Gastrocnemius medialis (tissue), 4 donors: ENCODE measurements around the gene RHEB. TPM values are rescaled to one million over a fixed set of nuclear protein-coding genes. Genes with fewer than 3 reads are reported as not detected.
A peak's percentile ranks its signal among the peaks of the same experiment; 100 is the strongest.

Source experiments
- ATAC-seq, 2 donors: fragments of 150-250 bp; one replicate each; pipeline ENCODE4 v1.9.1; 2016
- DNase-seq, 2 donors: peaks; one replicate each; pipeline ENCODE4 v3.0.0-alpha.2; 2019
- H3K27ac ChIP-seq, 4 donors: fragments of 200-600 bp; sonication (generic); 1 replicate in 1 of 4; 2 replicates in 3 of 4; pipeline ENCODE4 v1.5.1; 2016 to 2018; ENCODE audit warnings: mild to moderate bottlenecking in 2 of 4, moderate library complexity in 1 of 4
- H3K27me3 ChIP-seq, 3 donors: fragments of 200-600 bp; sonication (generic) in 2 of 3; 1 replicate in 1 of 3; 2 replicates in 2 of 3; pipeline versions ENCODE4 v1.5.1 to v1.6.0; 2016 to 2019; ENCODE audit warnings: mild to moderate bottlenecking in 1 of 3, moderate library complexity in 1 of 3
- H3K36me3 ChIP-seq, 2 donors: fragments of 200-600 bp; sonication (generic) in 1 of 2; one replicate each; pipeline ENCODE4 v1.5.1; 2017 to 2018
- H3K4me1 ChIP-seq, 2 donors: fragments of 200-600 bp; sonication (generic) in 1 of 2; one replicate each; pipeline ENCODE4 v1.5.1; 2016 to 2017; ENCODE audit warnings: mild to moderate bottlenecking in 2 of 2
- H3K4me3 ChIP-seq, 4 donors: fragments of 200-600 bp; sonication (generic) in 3 of 4; 1 replicate in 1 of 4; 2 replicates in 3 of 4; pipeline ENCODE4 v1.5.1; 2016 to 2019; ENCODE audit warnings: mild to moderate bottlenecking in 2 of 4
- H3K9me3 ChIP-seq, 3 donors: fragments of 200-600 bp; sonication (generic) in 2 of 3; 1 replicate in 1 of 3; 2 replicates in 2 of 3; pipeline ENCODE4 v1.5.1; 2016 to 2019
- POLR2A ChIP-seq, 2 donors: fragments of 450-650 bp; IDR thresholded peaks; one replicate each; pipeline ENCODE4 v1.6.1; 2017; ENCODE audit warnings: antibody characterized with exemption in 2 of 2, mild to moderate bottlenecking in 2 of 2, moderate library complexity in 2 of 2
- in situ Hi-C, 4 donors: fragments of 200-750 bp; cut with MboI; loops; one replicate each; pipeline versions ENCODE4 v1.15.0 to v1.8.0; 2017; ENCODE audit warnings: low sequenced_read_pairs in 4 of 4
- intact Hi-C: fragments of 100-400 bp; cut with DNase I; formaldehyde crosslinking; loops from one replicate; pipeline ENCODE4 v1.15.1; 2023; ENCODE audit warnings: low total_unique reads
- total RNA-seq, 4 donors: library from RNA; depleted of rRNA; stranded (reverse); fragments of >200 nt; gene quantifications; one replicate each; pipeline versions ENCODE4 v1.1.0 to v1.2.3, GENCODE V29; 2016
- TF ChIP-seq, protein P1 (sequence below), 5 experiments: fragments of 450-650 bp in 3 of 5; fragments of 200-600 bp in 2 of 5; sonication (generic) in 2 of 5; IDR thresholded peaks in 4 of 5; conservative IDR thresholded peaks in 1 of 5; 1 replicate in 4 of 5; 2 replicates in 1 of 5; pipeline ENCODE4 v1.5.1; 2016 to 2019; ENCODE audit warnings: antibody characterized with exemption in 5 of 5, mild to moderate bottlenecking in 3 of 5, moderate library complexity in 3 of 5

Gene RHEB
- total RNA-seq, 4 donors from 2014 or later, result 93.2 to 159 (median 124) TPM

DNA sequence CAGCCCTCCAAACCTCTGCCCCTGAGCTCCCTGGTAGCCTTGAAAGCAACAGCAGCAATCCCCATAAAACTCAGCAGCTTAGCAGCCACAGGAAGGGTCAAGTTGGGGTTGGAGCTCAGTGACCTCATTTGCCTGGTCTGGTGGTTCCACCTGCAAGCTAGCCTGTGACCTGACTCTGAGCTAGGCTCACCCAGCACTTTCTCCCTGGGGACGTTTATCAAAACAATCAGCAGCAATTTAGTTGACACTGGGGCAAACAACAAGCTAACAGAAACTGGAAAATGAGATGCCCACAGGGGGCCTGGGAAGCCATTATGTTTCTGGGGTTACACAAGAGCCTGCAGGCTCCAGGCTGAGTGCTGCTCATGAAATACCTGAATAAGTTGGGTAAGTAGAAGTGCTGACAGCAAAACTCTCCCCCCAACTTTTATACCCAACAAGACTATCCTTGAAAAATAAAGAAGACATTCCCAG is 57.4 kb downstream of the RHEB start:
- DNase-seq, result no peak
- no peaks in the 10 kb centered on the region for H3K27me3 ChIP-seq
- no peak overlapping the region for H3K4me3 ChIP-seq
- peak overlapping the region in 2 of 4 donors; percentile 92 for H3K27ac ChIP-seq
- H3K36me3 ChIP-seq, result peaks cover 0 to 28% of the 10 kb centered on the region in 2 donors
- in situ Hi-C loops, result loop anchor here in 2 of 4 donors (10.0 to 25.0 kb wide), 2 partner anchors 52 to 275 kb away; partner anchors contain the start of gene RHEB (in 1 of the 2)
- intact Hi-C loops, result loop anchor here (5.0 kb wide), 1 partner anchor 245 kb away; no protein-coding TSS in a partner anchor
- TF ChIP-seq POLR2A (IDR thresholded peaks at IDR 0.05), result no peak
- TF ChIP-seq, protein P1, sequence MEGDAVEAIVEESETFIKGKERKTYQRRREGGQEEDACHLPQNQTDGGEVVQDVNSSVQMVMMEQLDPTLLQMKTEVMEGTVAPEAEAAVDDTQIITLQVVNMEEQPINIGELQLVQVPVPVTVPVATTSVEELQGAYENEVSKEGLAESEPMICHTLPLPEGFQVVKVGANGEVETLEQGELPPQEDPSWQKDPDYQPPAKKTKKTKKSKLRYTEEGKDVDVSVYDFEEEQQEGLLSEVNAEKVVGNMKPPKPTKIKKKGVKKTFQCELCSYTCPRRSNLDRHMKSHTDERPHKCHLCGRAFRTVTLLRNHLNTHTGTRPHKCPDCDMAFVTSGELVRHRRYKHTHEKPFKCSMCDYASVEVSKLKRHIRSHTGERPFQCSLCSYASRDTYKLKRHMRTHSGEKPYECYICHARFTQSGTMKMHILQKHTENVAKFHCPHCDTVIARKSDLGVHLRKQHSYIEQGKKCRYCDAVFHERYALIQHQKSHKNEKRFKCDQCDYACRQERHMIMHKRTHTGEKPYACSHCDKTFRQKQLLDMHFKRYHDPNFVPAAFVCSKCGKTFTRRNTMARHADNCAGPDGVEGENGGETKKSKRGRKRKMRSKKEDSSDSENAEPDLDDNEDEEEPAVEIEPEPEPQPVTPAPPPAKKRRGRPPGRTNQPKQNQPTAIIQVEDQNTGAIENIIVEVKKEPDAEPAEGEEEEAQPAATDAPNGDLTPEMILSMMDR (IDR thresholded peaks at IDR 0.05 in 4 of 5, conservative IDR thresholded peaks at IDR 0.05 in 1 of 5), result no peak
- ATAC-seq, result no peak
- H3K4me1 ChIP-seq, result peaks cover 23 to 46% of the 10 kb centered on the region in 2 donors
- peaks cover 0 to 4% (median 0%) of the 10 kb centered on the region in 3 donors for H3K9me3 ChIP-seq

DNA sequence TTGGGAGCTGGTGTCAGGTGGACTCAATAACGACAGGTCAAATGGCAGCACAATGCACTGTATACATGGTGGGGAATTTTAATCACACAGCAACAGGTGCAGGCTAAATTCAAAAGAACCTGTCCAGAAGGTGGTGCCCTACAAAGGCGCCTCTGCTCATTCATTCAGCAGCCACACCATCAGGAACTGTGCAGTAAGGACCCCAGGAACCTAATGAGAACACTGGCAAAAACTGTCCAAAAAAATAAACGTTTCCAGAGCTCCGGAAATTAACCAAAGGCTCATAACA is 57.8 kb downstream of the RHEB start:
- Histone ChIP-seq H3K4me1 (peaks cover 23 to 46% of the 10 kb centered on the region in 2 donors), H3K4me3 (no peak overlapping the region), H3K27ac (peak overlapping the region; percentile 91 to 94 (median 92)), H3K9me3 (peaks cover 0 to 4% (median 0%) of the 10 kb centered on the region in 3 donors), H3K27me3 (no peaks in the 10 kb centered on the region), H3K36me3 (peaks cover 0 to 23% of the 10 kb centered on the region in 2 donors)
- intact Hi-C loops, result loop anchor here (2.0 to 5.0 kb wide), 2 partner anchors 43 to 245 kb away; no protein-coding TSS in a partner anchor
- TF ChIP-seq POLR2A (IDR thresholded peaks at IDR 0.05), result no peak
- TF ChIP-seq, protein P1 (IDR thresholded peaks at IDR 0.05 in 4 of 5, conservative IDR thresholded peaks at IDR 0.05 in 1 of 5), result peak in 1 of 5 experiments; percentile 8
- no peak for DNase-seq
- in situ Hi-C loops, result loop anchor here in 2 of 4 donors (10.0 to 25.0 kb wide), 2 partner anchors 53 to 275 kb away; partner anchors contain the start of gene RHEB (in 1 of the 2)
- ATAC-seq, result no peak

DNA sequence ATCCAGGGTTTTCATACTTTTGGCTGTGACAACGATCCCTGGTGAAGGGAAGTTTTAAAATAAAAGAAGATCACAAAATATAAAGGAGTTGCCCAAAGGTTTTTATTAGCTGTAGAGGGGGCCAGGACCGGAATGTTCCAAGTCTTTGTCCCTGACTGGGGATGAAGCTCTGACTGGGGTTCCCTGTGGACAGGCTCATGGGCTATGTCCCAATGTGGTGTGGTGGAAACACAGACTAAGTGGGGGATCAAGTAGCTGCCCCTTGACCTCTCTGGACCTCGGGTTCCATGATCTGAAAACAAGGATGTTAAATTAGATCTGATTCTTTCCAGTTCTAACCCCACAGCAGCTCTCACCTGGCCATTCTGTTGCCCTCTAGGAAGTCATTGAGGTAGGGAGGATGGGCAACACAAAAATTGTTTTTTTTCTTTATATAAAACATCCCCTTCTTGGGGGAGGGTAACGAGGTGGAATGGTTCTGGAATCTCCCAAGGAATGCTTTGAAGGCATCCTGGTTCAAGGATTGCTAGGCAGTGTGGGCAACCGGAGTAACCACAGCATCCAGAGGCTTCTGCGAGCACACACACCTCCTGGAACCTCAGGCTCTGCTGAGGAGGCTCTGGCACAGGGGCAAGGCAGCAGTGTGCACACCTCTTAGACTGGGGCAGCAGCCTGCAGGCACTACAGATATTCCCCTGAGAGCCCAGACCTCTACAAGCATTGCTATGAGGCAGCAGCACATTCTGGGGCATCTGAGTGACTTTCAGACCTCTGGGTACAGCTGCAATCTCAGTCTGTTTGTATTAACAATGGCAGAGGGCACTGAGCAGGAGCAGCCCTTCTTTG is 58.4 kb downstream of the RHEB start:
- in situ Hi-C loops (loop anchor here in 2 of 4 donors (10.0 to 25.0 kb wide), 2 partner anchors 53 to 276 kb away; partner anchors contain the start of gene RHEB (in 1 of the 2)), intact Hi-C loops (loop anchor here (2.0 to 5.0 kb wide), 2 partner anchors 43 to 246 kb away; no protein-coding TSS in a partner anchor)
- Histone ChIP-seq H3K4me1 (peaks cover 23 to 46% of the 10 kb centered on the region in 2 donors), H3K36me3 (peaks cover 0 to 19% of the 10 kb centered on the region in 2 donors), H3K27ac (peak overlapping the region; percentile 91 to 94 (median 92)), H3K27me3 (no peaks in the 10 kb centered on the region), H3K4me3 (no peak overlapping the region), H3K9me3 (peaks cover 0 to 4% (median 0%) of the 10 kb centered on the region in 3 donors)
- ATAC-seq (no peak), DNase-seq (no peak)
- TF ChIP-seq, protein P1 (IDR thresholded peaks at IDR 0.05 in 4 of 5, conservative IDR thresholded peaks at IDR 0.05 in 1 of 5), result no peak
- TF ChIP-seq POLR2A (IDR thresholded peaks at IDR 0.05), result no peak

DNA sequence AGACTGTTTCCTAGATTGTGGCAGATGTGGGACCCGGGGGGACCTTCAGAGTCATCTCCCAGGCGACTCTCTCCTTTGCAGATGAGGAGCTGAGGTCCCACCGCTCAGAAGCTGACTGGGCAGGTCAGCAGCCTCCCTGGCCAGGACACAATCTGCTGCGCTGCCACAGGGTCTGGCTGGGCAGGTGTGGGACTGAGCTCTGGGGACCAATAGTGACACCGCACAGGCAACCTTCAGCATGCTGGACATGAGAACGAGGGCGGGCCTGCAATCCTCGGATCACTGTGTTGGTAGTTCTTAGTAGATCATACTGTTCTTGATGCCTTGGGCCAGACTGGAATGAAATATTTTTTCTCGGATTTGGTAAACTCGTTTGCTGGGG is 59.2 kb downstream of the RHEB start:
- intact Hi-C loops (loop anchor here (1.0 to 5.0 kb wide), 3 partner anchors 44 to 247 kb away; no protein-coding TSS in a partner anchor), in situ Hi-C loops (loop anchor here in 2 of 4 donors (10.0 to 25.0 kb wide), 2 partner anchors 54 to 277 kb away; partner anchors contain the start of gene RHEB (in 1 of the 2))
- Histone ChIP-seq H3K4me3 (peak overlapping the region; percentile 32 to 47 (median 36)), H3K36me3 (peaks cover 0 to 11% of the 10 kb centered on the region in 2 donors), H3K9me3 (peaks cover 0 to 4% (median 0%) of the 10 kb centered on the region in 3 donors), H3K27me3 (no peaks in the 10 kb centered on the region), H3K27ac (peak overlapping the region; percentile 91 to 94 (median 92)), H3K4me1 (peaks cover 23 to 46% of the 10 kb centered on the region in 2 donors)
- peak; percentile 44 to 45 for ATAC-seq
- TF ChIP-seq, protein P1 (IDR thresholded peaks at IDR 0.05 in 4 of 5, conservative IDR thresholded peaks at IDR 0.05 in 1 of 5), result peak in 1 of 5 experiments; percentile 6
- no peak for TF ChIP-seq POLR2A (IDR thresholded peaks at IDR 0.05)
- DNase-seq, result peak; percentile 57 to 79
